ENCODE data around the gene OR8K5.
"Not testable (repeated sequence)": the region's sequence is repeated elsewhere in the genome, so short reads cannot be mapped to it uniquely, and the experiment has no call there.

OR8K5 gene, protein sequence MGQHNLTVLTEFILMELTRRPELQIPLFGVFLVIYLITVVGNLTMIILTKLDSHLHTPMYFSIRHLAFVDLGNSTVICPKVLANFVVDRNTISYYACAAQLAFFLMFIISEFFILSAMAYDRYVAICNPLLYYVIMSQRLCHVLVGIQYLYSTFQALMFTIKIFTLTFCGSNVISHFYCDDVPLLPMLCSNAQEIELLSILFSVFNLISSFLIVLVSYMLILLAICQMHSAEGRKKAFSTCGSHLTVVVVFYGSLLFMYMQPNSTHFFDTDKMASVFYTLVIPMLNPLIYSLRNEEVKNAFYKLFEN

DNA sequence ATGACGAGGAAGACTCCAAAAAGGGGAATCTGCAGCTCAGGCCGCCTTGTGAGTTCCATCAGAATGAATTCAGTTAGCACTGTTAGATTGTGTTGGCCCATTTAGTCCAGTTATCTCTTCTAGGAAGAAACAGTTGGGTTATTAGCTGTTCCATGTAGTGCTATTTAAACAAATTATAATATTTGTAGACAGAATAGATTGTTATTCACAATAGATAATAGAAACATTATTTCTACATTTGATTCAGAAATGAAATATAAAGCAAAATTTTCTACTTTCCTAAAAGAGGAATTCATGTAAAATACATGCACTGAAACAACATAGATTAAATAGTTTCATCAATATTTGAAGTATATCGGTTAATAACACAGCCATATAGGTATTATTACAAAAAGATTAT lies at the start of gene OR8K5:
Gene OR8K5 (minus strand): TSS at position 101 of the 400 bp plus-strand sequence. CDS start 0 bp downstream, at position 101.
- in situ Hi-C loops (cut with HindIII; ENCODE audit: low sequenced_read_pairs), result no loop called here

DNA sequence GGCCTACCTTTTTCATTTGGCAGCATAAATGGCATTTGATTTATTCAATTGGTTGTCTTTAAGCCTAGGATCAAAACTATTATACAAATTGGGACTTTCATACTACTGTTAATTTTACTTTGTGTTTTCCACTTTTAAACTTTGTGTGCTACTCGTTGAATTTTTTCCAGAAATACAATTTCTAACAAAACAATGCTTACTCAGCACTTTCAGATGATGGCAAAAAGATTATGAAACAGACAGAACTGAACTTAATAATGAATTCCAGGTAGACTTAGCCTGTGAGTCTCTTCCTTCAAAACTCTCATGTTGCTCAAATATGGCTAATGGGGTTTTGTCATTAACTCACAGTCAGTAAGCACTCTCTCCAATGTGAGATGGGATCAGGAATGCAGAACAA lies 47.7 kb upstream of the OR8K5 start:
- in situ Hi-C loops (cut with HindIII; ENCODE audit: low sequenced_read_pairs), result no loop called here

DNA sequence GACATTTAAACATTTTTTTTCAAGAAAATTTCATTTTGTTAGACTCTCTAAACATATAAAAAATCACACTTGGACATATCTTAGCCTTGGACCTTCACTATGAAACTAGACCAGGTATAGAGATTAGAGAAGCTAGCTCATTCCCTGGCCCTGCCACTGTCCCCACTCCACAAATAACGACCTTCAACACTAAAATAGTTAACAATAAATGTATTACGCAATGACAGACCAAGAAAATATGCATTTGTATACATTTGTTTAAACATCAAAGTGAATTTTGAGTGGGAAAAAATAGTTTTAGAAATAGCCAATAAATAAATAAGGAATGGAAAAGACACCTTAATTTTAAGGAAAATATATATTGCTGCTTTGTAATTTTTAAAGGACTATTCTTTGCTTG lies 37.2 kb upstream of the OR8K5 start:
- in situ Hi-C loops (cut with HindIII; ENCODE audit: low sequenced_read_pairs), result no loop called here

DNA sequence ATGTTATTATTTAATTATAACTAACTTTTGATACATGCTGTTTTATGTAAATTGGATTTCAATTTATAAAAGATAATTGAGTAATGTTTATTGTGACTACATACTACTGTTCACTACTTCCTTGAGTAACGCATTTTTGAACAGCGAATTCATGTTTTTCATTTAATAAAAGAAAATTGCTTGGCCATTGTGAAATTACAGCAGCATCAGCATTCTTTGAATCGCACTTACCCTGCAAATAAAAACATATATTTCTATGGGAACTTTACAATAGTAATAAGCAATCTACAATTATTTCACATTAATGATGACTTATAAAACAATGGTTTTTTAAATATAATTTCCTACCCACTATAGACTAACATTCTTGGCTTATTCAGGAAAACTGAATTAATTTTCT lies 36.6 kb upstream of the OR8K5 start:
- in situ Hi-C loops (cut with HindIII; ENCODE audit: low sequenced_read_pairs), result no loop called here

DNA sequence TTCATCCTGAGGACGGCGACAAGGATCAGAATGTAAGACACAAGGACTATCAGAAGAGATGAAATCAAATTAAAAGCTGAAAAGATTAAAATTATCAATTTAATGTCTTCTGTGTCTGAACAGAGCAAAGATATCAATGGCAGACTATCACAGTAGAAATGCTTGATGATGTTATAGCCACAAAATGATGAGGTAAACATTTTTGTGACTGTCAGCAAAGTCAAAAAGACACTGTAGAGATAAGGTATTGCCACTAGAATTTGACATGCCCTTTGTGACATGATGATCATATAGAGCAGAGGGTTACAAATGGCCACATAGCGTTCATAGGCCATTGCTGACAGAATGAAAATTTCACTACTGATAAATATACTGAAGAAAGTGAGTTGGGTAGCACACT lies 28.5 kb upstream of the OR8K5 start:
- in situ Hi-C loops (cut with HindIII; ENCODE audit: low sequenced_read_pairs), result no loop called here

DNA sequence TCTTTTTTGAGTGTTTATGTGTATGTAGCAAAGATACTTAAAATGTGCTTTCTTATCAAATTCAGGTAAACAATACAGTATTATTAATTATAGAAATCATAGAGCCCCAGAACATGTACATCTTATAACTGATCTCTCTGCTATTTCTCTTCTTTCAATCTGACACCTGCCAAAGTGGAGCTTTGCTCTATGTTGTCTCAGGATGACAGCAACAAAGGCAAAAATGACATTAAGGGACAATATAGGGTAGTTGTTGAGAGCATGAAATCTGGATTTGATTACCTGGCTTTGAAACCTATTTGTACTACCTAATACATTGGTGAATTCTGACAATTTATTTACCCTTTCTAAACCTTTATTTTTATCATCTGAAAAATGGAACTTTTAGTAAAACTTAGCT lies 23.3 kb upstream of the OR8K5 start:
- in situ Hi-C loops (cut with HindIII; ENCODE audit: low sequenced_read_pairs), result no loop called here

DNA sequence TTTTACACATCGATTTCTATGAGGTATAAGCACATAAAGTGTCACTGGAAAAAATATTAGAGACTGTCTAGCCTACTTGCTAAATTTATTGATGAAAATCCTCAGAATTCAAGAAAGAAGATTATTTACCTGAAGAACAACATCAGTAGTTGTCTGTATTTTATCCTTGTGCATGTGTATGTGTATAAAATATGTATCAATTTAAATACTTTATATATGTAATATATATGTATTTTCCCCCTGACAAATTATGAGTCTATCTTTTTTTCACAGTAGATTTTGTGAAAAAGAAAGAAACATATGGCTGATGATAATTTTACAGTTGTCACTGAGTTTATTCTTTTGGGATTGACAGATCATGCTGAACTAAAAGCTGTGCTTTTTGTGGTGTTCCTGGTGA lies 16.2 kb upstream of the OR8K5 start, which contains the start of gene OR5J2:
Gene OR5J2 (plus strand): TSS at position 301 of the 400 bp plus-strand sequence. CDS start 0 bp downstream, at position 301.
- in situ Hi-C loops (cut with HindIII; ENCODE audit: low sequenced_read_pairs), result no loop called here

DNA sequence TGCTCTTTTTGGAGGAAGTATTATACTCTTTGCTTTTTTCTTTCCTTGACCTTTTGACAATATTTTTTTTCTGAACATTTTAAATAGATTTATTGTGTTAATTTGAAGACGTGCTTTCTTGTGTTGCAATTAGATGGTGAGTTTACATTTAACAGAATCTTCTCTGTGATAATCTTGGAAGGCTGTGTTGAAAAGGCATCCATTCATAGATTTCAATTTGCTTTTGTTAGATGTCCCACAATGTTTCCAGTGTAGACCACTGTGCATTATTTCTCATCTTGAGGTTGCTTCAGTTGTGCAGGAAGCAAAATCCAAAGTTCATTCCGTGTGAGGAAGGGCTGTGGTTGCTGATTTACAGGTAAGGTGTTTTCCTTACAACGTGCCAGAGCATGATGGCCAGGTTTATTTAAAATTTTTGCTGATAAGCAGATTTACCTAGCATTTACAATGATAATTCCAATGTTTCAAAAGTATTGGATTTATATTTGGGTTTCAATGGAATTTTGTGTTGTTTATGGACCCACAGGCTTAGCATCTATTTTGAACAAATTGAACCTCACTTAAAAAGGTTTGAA lies 12.2 kb upstream of the OR8K5 start:
- in situ Hi-C loops (cut with HindIII; ENCODE audit: low sequenced_read_pairs), result no loop called here

DNA sequence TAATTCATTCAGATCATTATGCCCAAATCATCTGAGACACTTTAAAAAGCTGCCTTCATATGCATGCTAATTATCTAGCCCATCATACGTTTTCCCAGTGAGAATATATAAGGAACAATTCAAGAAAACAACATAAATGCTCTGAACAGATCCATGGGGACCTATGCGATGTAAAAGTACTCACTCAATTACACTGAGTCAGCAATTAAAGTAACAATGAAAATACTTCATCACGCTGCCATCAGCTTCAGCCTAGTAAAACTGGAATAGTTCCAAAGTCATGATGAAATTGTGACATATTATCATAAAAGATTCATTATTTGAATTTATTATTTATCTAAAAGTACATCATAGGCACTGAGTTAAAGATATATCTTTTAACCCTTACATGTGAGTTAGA lies 3.7 kb upstream of the OR8K5 start:
- in situ Hi-C loops (cut with HindIII; ENCODE audit: low sequenced_read_pairs), result no loop called here

DNA sequence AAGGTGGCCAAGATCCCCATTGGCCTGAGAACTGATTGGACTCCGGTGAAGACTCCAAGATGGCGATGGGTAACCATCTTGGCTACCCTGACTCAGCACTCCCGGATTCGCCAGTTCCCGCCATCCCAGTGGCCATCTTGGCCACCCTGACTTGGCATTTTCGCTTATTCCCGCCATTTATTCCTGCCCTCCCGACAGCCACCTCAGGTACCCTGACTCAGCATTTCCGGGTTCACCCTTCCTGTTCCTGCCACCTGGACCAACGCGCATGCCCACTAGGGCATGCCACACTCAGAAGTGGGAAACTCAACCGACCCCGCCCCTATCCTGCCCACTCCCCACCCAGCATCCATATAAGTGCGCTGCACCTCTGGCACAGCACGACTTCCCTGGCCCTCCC lies 7.8 kb downstream of the OR8K5 start:
- in situ Hi-C loops (cut with HindIII; ENCODE audit: low sequenced_read_pairs), result no loop called here

DNA sequence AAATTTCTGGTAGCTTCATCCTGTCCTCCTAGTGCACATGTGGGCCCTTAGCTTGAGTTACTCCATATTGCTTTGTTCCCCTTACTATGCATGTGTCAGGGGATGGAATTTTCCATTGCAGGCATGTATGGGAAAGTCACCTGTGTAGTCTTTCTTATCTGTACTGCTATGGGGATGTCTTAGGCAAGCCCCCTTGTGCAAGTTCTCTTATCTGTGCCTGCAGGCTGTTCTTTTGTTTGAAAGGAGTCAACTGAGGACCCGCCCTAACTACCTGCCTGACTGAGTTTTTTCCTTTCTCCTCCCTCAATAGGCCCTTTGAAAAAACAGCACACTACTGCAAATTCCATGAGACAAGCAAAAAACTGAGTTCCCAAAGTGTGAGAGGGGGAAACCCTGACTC lies 8.7 kb downstream of the OR8K5 start:
- in situ Hi-C loops (cut with HindIII; ENCODE audit: low sequenced_read_pairs), result no loop called here

DNA sequence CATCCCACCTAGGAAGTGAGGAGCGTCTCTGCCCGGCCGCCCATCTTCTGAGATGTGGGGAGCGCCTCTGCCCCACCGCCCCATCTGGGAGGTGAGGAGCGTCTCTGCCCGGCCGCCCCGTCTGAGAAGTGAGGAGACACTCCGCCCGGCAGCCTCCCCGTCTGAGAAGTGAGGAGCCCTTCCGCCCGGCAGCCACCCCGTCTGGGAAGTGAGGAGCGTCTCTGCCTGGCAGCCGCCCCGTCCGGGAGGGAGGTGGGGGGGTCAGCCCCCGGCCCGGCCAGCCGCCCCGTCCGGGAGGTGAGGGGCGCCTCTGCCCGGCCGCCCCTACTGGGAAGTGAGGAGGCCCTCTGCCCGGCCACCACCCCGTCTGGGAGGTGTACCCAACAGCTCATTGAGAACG lies 16.4 kb downstream of the OR8K5 start:
- in situ Hi-C loops (cut with HindIII; ENCODE audit: low sequenced_read_pairs), result not testable (repeated sequence)

DNA sequence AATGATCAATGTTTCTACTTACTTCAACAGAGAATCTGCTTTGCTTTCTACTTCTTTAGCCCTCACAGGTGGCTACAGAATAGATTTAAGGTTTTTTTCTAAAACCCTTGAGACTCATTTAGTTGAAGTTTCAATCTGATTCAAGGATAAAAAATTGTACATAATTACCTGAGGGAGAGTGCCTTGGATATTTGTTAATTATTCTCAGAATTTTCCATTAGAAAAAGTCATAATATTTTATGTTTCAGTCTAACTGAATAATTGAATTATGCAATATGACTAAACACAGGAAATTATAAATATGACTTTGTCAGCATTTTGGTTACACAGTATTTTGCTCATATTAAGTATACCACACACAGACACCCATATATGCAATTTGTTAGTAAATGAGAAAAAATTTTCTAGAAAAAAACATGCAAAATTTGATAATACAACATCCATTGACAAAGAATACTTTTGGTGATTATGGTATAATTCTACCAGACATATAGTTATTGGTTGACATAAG lies 19.9 kb downstream of the OR8K5 start, which contains the start of gene OR8J3:
Gene OR8J3 (minus strand): TSS at position 51 of the 511 bp plus-strand sequence. CDS start 2,483 bp downstream, outside the sequence.
- in situ Hi-C loops (cut with HindIII; ENCODE audit: low sequenced_read_pairs), result no loop called here

DNA sequence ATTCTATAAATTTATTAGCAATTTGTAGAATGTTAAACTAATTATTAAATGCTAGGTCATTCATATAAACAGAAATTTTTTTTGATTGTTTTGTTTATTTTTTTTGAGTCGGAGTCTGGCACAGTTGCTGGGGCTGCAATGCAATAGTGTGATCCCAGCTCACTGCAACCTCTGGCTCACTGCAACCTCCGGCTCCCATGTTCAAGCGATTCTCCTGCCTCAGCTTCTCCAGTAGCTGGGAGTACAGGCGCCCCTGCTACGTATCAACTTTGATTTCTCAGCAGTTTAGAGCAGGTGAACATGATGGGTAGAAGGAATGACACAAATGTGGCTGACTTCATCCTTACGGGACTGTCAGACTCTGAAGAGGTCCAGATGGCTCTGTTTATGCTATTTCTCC lies 38.0 kb downstream of the OR8K5 start, which contains the start of gene OR8H3:
Gene OR8H3 (plus strand): TSS at position 301 of the 400 bp plus-strand sequence. CDS start 0 bp downstream, at position 301.
- in situ Hi-C loops (cut with HindIII; ENCODE audit: low sequenced_read_pairs), result no loop called here

Measured in DLD1 (cell line).